Measurements from ENCODE around the gene SLCO4A1. TPM values are rescaled to one million over a fixed set of nuclear protein-coding genes. Genes with fewer than 3 reads are reported as not detected.

The SLCO4A1 gene
- total RNA-seq, 1 experiment from 2014 or later: 6.0 TPM

- DNase-seq (ENCODE audit: low read depth in 1 of 2, low spot score in 2 of 2): no peak
- H3K27me3 ChIP-seq (replicated peaks): peaks cover 86% of the 10 kb centered on the region
- H3K4me3 ChIP-seq: no peak overlapping the region
- H3K4me1 ChIP-seq (replicated peaks): no peaks in the 10 kb centered on the region
- no peaks in the 10 kb centered on the region for H3K9me3 ChIP-seq (replicated peaks)
- H3K36me3 ChIP-seq: no peaks in the 10 kb centered on the region
- H3K27ac ChIP-seq: no peak overlapping the region
These were observed 71.7 kb downstream of the SLCO4A1 start for GRCh38 chr20:62714006-62714405.

- Histone ChIP-seq H3K4me3 (no peak overlapping the region), H3K27ac (no peak overlapping the region), H3K36me3 (no peaks in the 10 kb centered on the region), H3K4me1 (replicated peaks) (no peaks in the 10 kb centered on the region), H3K9me3 (replicated peaks) (no peaks in the 10 kb centered on the region), H3K27me3 (replicated peaks) (peaks cover 86% of the 10 kb centered on the region)
- DNase-seq (ENCODE audit: low read depth in 1 of 2, low spot score in 2 of 2): no peak
These were observed 72.5 kb downstream of the SLCO4A1 start for GRCh38 chr20:62714799-62715198.

- H3K9me3 ChIP-seq (replicated peaks): no peaks in the 10 kb centered on the region
These were observed 72.9 kb downstream of the SLCO4A1 start for GRCh38 chr20:62715201-62715600.

GRCh38 chr20:62716198-62716940 lies 74.1 kb downstream of the SLCO4A1 start:
- Histone ChIP-seq H3K4me3 (no peak overlapping the region), H3K4me1 (replicated peaks) (no peaks in the 10 kb centered on the region), H3K9me3 (replicated peaks) (peaks cover 3% of the 10 kb centered on the region; the same call in 1 of the 2 replicates), H3K36me3 (no peaks in the 10 kb centered on the region), H3K27me3 (replicated peaks) (peaks cover 85% of the 10 kb centered on the region), H3K27ac (no peak overlapping the region)
- DNase-seq (ENCODE audit: low read depth in 1 of 2, low spot score in 2 of 2): no peak

More at GRCh38 chr20:62715201-62715600, 72.9 kb downstream of the SLCO4A1 start:
- Histone ChIP-seq H3K27ac (no peak overlapping the region), H3K4me1 (replicated peaks) (no peaks in the 10 kb centered on the region), H3K36me3 (no peaks in the 10 kb centered on the region), H3K27me3 (replicated peaks) (peaks cover 86% of the 10 kb centered on the region), H3K4me3 (no peak overlapping the region)
- DNase-seq (ENCODE audit: low read depth in 1 of 2, low spot score in 2 of 2): no peak

GRCh38 chr20:62716941-62717310 lies 74.6 kb downstream of the SLCO4A1 start:
- no peak overlapping the region for H3K27ac ChIP-seq
- H3K4me3 ChIP-seq: no peak overlapping the region
- no peaks in the 10 kb centered on the region for H3K36me3 ChIP-seq
- H3K9me3 ChIP-seq (replicated peaks): peaks cover 8% of the 10 kb centered on the region; the same call in 1 of the 2 replicates
- no peak for DNase-seq (ENCODE audit: low read depth in 1 of 2, low spot score in 2 of 2)
- peaks cover 86% of the 10 kb centered on the region for H3K27me3 ChIP-seq (replicated peaks)
- H3K4me1 ChIP-seq (replicated peaks): no peaks in the 10 kb centered on the region

GRCh38 chr20:62717933-62718332 lies 75.6 kb downstream of the SLCO4A1 start:
- Histone ChIP-seq H3K27me3 (replicated peaks) (peaks cover 86% of the 10 kb centered on the region), H3K36me3 (no peaks in the 10 kb centered on the region), H3K4me3 (no peak overlapping the region), H3K4me1 (replicated peaks) (no peaks in the 10 kb centered on the region), H3K9me3 (replicated peaks) (peaks cover 9% of the 10 kb centered on the region; the same call in 1 of the 2 replicates), H3K27ac (no peak overlapping the region)
- DNase-seq (ENCODE audit: low read depth in 1 of 2, low spot score in 2 of 2): no peak

GRCh38 chr20:62718546-62718945 lies 76.2 kb downstream of the SLCO4A1 start:
- peaks cover 87% of the 10 kb centered on the region for H3K27me3 ChIP-seq (replicated peaks)
- peaks cover 9% of the 10 kb centered on the region; the same call in 1 of the 2 replicates for H3K9me3 ChIP-seq (replicated peaks)
- H3K27ac ChIP-seq: no peak overlapping the region
- H3K4me3 ChIP-seq: no peak overlapping the region
- H3K36me3 ChIP-seq: no peaks in the 10 kb centered on the region
- DNase-seq (ENCODE audit: low read depth in 1 of 2, low spot score in 2 of 2): no peak
- no peaks in the 10 kb centered on the region for H3K4me1 ChIP-seq (replicated peaks)

- no peak for DNase-seq (ENCODE audit: low read depth in 1 of 2, low spot score in 2 of 2)
- H3K27me3 ChIP-seq (replicated peaks): peaks cover 87% of the 10 kb centered on the region
- no peak overlapping the region for H3K27ac ChIP-seq
- H3K4me3 ChIP-seq: no peak overlapping the region
- H3K36me3 ChIP-seq: no peaks in the 10 kb centered on the region
- H3K9me3 ChIP-seq (replicated peaks): peaks cover 9% of the 10 kb centered on the region; the same call in 1 of the 2 replicates
- H3K4me1 ChIP-seq (replicated peaks): no peaks in the 10 kb centered on the region
These were observed 77.1 kb downstream of the SLCO4A1 start for GRCh38 chr20:62719250-62719935.

Other genes starting within 250 kb of the SLCO4A1 start
- gene CABLES2, start 235.2 kb upstream of the SLCO4A1 start, total RNA-seq (2014; rRNA removed; shearing (Covaris generic)): 6.9 and 14.9 TPM in 2 replicates
- gene RBBP8NL, start 215.0 kb upstream of the SLCO4A1 start, total RNA-seq (2014; rRNA removed; shearing (Covaris generic)): not detected in 2 replicates
- gene GATA5, start 166.5 kb upstream of the SLCO4A1 start, total RNA-seq (2014; rRNA removed; shearing (Covaris generic)): not detected in 2 replicates
- not detected in 2 replicates for gene NTSR1, start 66.3 kb downstream of the SLCO4A1 start, total RNA-seq (2014; rRNA removed; shearing (Covaris generic))
- gene MRGBP, start 154.0 kb downstream of the SLCO4A1 start, total RNA-seq (2014; rRNA removed; shearing (Covaris generic)): 28.2 and 33.2 TPM in 2 replicates
- gene OGFR, start 162.3 kb downstream of the SLCO4A1 start, total RNA-seq (2014; rRNA removed; shearing (Covaris generic)): 59.2 and 73.3 TPM in 2 replicates
- gene COL9A3, start 174.5 kb downstream of the SLCO4A1 start, total RNA-seq (2014; rRNA removed; shearing (Covaris generic)): not detected in 2 replicates
- gene TCFL5, start 219.3 kb downstream of the SLCO4A1 start, total RNA-seq (2014; rRNA removed; shearing (Covaris generic)): 6.3 and 12.8 TPM in 2 replicates

Measured in SJSA1 (cell line).